GM23338 (cell line): Measurements from ENCODE around the gene PPP6R2. TPM values are rescaled to one million over a fixed set of nuclear protein-coding genes. Genes with fewer than 3 reads are reported as not detected.

Source experiments
- ATAC-seq: fragments of 200-7000 bp; cut with Tn5 transposase; 3 replicates; pipeline ENCODE4 v1.9.1; 2020
- DNase-seq: peaks from one replicate; pipeline ENCODE4 v3.0.0-alpha.2; 2015; ENCODE audit warnings: low spot score
- H2AFZ ChIP-seq: fragments of 200-600 bp; sonication (generic); 2 replicates; pipeline ENCODE4 v1.8.0; 2016; ENCODE audit warnings: antibody characterized with exemption, mild to moderate bottlenecking, moderate library complexity
- H3F3A ChIP-seq: fragments of 200-600 bp; sonication (generic); replicated peaks from 2 replicates; pipeline ENCODE4 v1.8.0; 2017; ENCODE audit warnings: antibody characterized with exemption, mixed run types, low read depth
- H3K27ac ChIP-seq: fragments of 200-600 bp; sonication (generic); 2 replicates; pipeline ENCODE4 v1.6.1; 2016; ENCODE audit warnings: low read depth
- H3K27me3 ChIP-seq: fragments of 200-600 bp; sonication (generic); 2 replicates; pipeline ENCODE4 v1.8.0; 2016; ENCODE audit warnings: mild to moderate bottlenecking, mixed run types, moderate library complexity; ENCODE audit not compliant: insufficient read depth
- H3K36me3 ChIP-seq: fragments of 200-600 bp; sonication (generic); 2 replicates; pipeline ENCODE4 v1.8.0; 2016; ENCODE audit warnings: mild to moderate bottlenecking; ENCODE audit not compliant: insufficient read depth
- H3K4me1 ChIP-seq: fragments of 200-600 bp; sonication (generic); 2 replicates; pipeline ENCODE4 v1.8.0; 2016; ENCODE audit warnings: mild to moderate bottlenecking, moderate library complexity; ENCODE audit not compliant: insufficient read depth
- H3K4me2 ChIP-seq: fragments of 200-600 bp; sonication (generic); 2 replicates; pipeline ENCODE4 v1.7.1; 2017; ENCODE audit warnings: mixed run types
- H3K4me3 ChIP-seq: fragments of 200-600 bp; sonication (generic); 2 replicates; pipeline ENCODE4 v1.6.1; 2016; ENCODE audit warnings: mixed run types
- H3K79me2 ChIP-seq: fragments of 200-600 bp; sonication (generic); replicated peaks from 2 replicates; pipeline ENCODE4 v1.8.0; 2017; ENCODE audit warnings: mild to moderate bottlenecking; ENCODE audit not compliant: insufficient read depth
- H3K9me2 ChIP-seq: fragments of 200-600 bp; sonication (generic); 2 replicates; pipeline ENCODE4 v1.8.0; 2017; ENCODE audit not compliant: insufficient read depth
- H4K20me1 ChIP-seq: fragments of 200-600 bp; sonication (generic); replicated peaks from 2 replicates; pipeline ENCODE4 v1.8.0; 2017; ENCODE audit warnings: mild to moderate bottlenecking; ENCODE audit not compliant: insufficient read depth
- H3K27ac Mint-ChIP-seq: 2 replicates; pipeline ENCODE4 v1.8.0; 2020; ENCODE audit warnings: inconsistent platforms, mild to moderate bottlenecking, moderate library complexity, mixed read lengths
- H3K27me3 Mint-ChIP-seq: 3 replicates; pipeline ENCODE4 v1.8.0; 2022; ENCODE audit warnings: low read depth, mild to moderate bottlenecking, moderate library complexity, mixed read lengths, inconsistent platforms; ENCODE audit not compliant: insufficient read depth, poor library complexity
- H3K36me3 Mint-ChIP-seq: 3 replicates; pipeline ENCODE4 v1.8.0; 2021; ENCODE audit warnings: low read depth, mild to moderate bottlenecking, inconsistent platforms, moderate library complexity, mixed read lengths
- H3K4me1 Mint-ChIP-seq: 3 replicates; pipeline ENCODE4 v1.8.0; 2020; ENCODE audit warnings: mild to moderate bottlenecking, inconsistent platforms, mixed read lengths
- H3K4me3 Mint-ChIP-seq: 3 replicates; pipeline ENCODE4 v1.8.0; 2021; ENCODE audit warnings: moderate library complexity, mild to moderate bottlenecking, inconsistent platforms, mixed read lengths
- H3K9me3 Mint-ChIP-seq: 3 replicates; pipeline ENCODE4 v1.8.0; 2020; ENCODE audit warnings: moderate library complexity, mild to moderate bottlenecking, inconsistent platforms, mixed read lengths
- CREB1 ChIP-seq: fragments of 250-450 bp; sonication (Bioruptor Pico); IDR thresholded peaks from 2 replicates; pipeline ENCODE4 v1.5.0; 2020; ENCODE audit warnings: low read depth, mild to moderate bottlenecking, moderate library complexity
- ETS1 ChIP-seq: IDR thresholded peaks from 2 replicates; pipeline ENCODE4 v1.6.1; 2016; ENCODE audit warnings: antibody characterized with exemption
- NANOG ChIP-seq: IDR thresholded peaks from 2 replicates; pipeline ENCODE4 v1.6.1; 2016; ENCODE audit warnings: antibody characterized with exemption, borderline replicate concordance
- POLR2AphosphoS5 ChIP-seq: IDR thresholded peaks from 2 replicates; pipeline ENCODE4 v1.6.1; 2016; ENCODE audit warnings: antibody characterized with exemption, low read depth
- REST ChIP-seq: IDR thresholded peaks from one replicate; pipeline ENCODE4 v1.6.1; 2018; ENCODE audit warnings: antibody characterized with exemption; ENCODE audit not compliant: unreplicated experiment
- STAT1 ChIP-seq: IDR thresholded peaks from one replicate; pipeline ENCODE4 v1.6.1; 2016; ENCODE audit warnings: antibody characterized with exemption; ENCODE audit not compliant: unreplicated experiment
- polyA plus RNA-seq: library from polyadenylated mRNA; unstranded; fragments of >200 nt; fragmentation: Nextera tagmentation; extraction: Ambion mirVana; gene quantifications from 2 replicates; pipeline ENCODE4 v1.2.1, GENCODE V29; 2016
- total RNA-seq: library from RNA; depleted of rRNA; stranded (reverse); fragments of >200 nt; shearing (Covaris generic); gene quantifications from 2 replicates; pipeline ENCODE4 v1.2.3, GENCODE V29; 2014
- TF ChIP-seq, protein P1 (sequence below), 2 experiments: fragments of 200-600 bp in 1 of 2; sonication (generic) in 1 of 2; conservative IDR thresholded peaks; 2 replicates each; pipeline versions ENCODE4 v1.5.1 to v1.6.1; 2016 to 2017; ENCODE audit warnings: antibody characterized with exemption in 2 of 2, low read depth in 2 of 2, mild to moderate bottlenecking in 2 of 2, moderate library complexity in 1 of 2

Gene PPP6R2
- total and polyA plus RNA-seq, 2 experiments from 2014 or later: 11.9 to 45.8 TPM

DNA sequence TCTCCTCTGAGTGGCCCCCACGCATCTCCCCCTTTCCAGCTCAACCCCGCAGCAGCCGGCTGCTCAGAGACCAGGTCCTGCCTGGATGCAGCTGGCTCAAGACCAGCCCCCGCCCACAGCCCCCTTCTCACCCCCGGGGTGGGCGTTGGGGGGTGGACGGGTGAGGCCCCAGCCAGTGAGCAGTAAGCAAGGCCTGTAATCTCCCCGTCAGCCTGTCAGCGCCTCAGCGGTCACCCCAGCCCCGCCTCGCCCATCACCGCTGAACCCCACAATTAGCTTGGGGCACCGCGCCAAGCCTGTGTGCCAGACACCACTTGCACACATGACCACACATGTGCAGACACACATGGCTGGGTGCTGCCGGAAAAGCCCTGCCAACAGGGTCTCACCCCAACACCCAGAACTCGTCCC lies 41.5 kb upstream of the PPP6R2 start (continued):
- TF ChIP-seq, protein P1, sequence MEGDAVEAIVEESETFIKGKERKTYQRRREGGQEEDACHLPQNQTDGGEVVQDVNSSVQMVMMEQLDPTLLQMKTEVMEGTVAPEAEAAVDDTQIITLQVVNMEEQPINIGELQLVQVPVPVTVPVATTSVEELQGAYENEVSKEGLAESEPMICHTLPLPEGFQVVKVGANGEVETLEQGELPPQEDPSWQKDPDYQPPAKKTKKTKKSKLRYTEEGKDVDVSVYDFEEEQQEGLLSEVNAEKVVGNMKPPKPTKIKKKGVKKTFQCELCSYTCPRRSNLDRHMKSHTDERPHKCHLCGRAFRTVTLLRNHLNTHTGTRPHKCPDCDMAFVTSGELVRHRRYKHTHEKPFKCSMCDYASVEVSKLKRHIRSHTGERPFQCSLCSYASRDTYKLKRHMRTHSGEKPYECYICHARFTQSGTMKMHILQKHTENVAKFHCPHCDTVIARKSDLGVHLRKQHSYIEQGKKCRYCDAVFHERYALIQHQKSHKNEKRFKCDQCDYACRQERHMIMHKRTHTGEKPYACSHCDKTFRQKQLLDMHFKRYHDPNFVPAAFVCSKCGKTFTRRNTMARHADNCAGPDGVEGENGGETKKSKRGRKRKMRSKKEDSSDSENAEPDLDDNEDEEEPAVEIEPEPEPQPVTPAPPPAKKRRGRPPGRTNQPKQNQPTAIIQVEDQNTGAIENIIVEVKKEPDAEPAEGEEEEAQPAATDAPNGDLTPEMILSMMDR (conservative IDR thresholded peaks at IDR 0.05; ENCODE audit: low read depth in 2 of 2): no peak

- H3K9me2 ChIP-seq: no peaks in the 10 kb centered on the region
- H3K9me3 Mint-ChIP-seq: no peaks in the 10 kb centered on the region
- peaks cover 24% of the 10 kb centered on the region; the same call in 1 of the 2 replicates for H3K4me1 ChIP-seq
- peaks cover 18% of the 10 kb centered on the region for H3K79me2 ChIP-seq
- H3K4me3 ChIP-seq: no peak overlapping the region
- H3K27ac ChIP-seq: no peak overlapping the region
- no peak overlapping the region for H3K27ac Mint-ChIP-seq
- no peaks in the 10 kb centered on the region for H3F3A ChIP-seq
- DNase-seq: no peak
- H3K4me2 ChIP-seq: no peak overlapping the region
- H3K36me3 ChIP-seq: no peaks in the 10 kb centered on the region
- H2AFZ ChIP-seq: no peak overlapping the region
- H3K27me3 ChIP-seq: peaks cover 11% of the 10 kb centered on the region
- H4K20me1 ChIP-seq: peaks cover 10% of the 10 kb centered on the region
- peaks cover 29% of the 10 kb centered on the region for H3K27me3 Mint-ChIP-seq
- H3K36me3 Mint-ChIP-seq: no peaks in the 10 kb centered on the region
- H3K4me1 Mint-ChIP-seq: peaks cover 15% of the 10 kb centered on the region
- ATAC-seq: no peak
- no peak overlapping the region for H3K4me3 Mint-ChIP-seq
- TF ChIP-seq NANOG: no peak
Observed at GRCh38 chr22:50302041-50302541, 41.0 kb upstream of the PPP6R2 start.

DNA sequence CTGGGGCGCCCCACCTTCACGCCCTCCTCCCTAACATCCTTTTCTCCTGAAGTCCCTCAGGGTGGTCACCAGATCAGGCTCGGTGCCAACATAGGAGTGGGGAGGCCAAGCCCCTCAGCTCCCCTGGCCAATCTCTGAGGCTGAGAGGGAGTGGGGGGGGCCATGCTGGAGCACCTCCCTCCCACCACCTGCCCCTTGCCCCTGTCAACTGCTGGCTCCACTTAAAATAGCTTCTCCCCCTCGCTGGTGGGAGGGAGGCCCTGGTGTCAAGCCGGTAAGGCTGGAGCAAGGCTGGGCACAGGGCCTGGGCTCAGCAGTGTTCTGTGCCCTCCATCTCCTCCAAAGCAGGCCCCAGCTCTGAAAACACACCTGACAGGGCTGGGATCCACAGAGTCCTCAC lies 40.6 kb upstream of the PPP6R2 start:
- no peak overlapping the region for H3K4me2 ChIP-seq
- TF ChIP-seq REST: no peak
- TF ChIP-seq, protein P1 (conservative IDR thresholded peaks at IDR 0.05; ENCODE audit: low read depth in 2 of 2): no peak
- no peak for TF ChIP-seq ETS1
- no peak for TF ChIP-seq STAT1
- TF ChIP-seq NANOG: no peak
- TF ChIP-seq POLR2AphosphoS5: no peak
- no peak for TF ChIP-seq CREB1 (CRISPR knock-in tag)

More for the DNA sequence above, 40.6 kb upstream of the PPP6R2 start:
- Histone ChIP-seq H3K9me2 (no peaks in the 10 kb centered on the region), H3K36me3 (no peaks in the 10 kb centered on the region), H3K79me2 (peaks cover 14% of the 10 kb centered on the region), H3F3A (no peaks in the 10 kb centered on the region), H3K4me1 (peaks cover 24% of the 10 kb centered on the region; the same call in 1 of the 2 replicates), H3K27ac (no peak overlapping the region), H3K4me3 (no peak overlapping the region), H3K27me3 (peaks cover 11% of the 10 kb centered on the region), H4K20me1 (peaks cover 10% of the 10 kb centered on the region), H2AFZ (no peak overlapping the region)
- no peak overlapping the region for H3K4me3 Mint-ChIP-seq
- H3K27ac Mint-ChIP-seq: no peak overlapping the region
- H3K27me3 Mint-ChIP-seq: peaks cover 26% of the 10 kb centered on the region
- no peaks in the 10 kb centered on the region for H3K9me3 Mint-ChIP-seq
- no peak for ATAC-seq
- H3K36me3 Mint-ChIP-seq: no peaks in the 10 kb centered on the region
- no peak for DNase-seq
- peaks cover 14% of the 10 kb centered on the region for H3K4me1 Mint-ChIP-seq
